T-cell (primary cell): Measurements from ENCODE around the gene ZBTB3. TPM values are rescaled to one million over a fixed set of nuclear protein-coding genes. Genes with fewer than 3 reads are reported as not detected.

Experiments
- ATAC-seq, 4 experiments: fragments of 200-7000 bp in 3 of 4; fragments of 150-1000 bp in 1 of 4; cut with Tn5 transposase; replicated peaks in 1 of 4; 1 replicate in 3 of 4; 2 replicates in 1 of 4; pipeline ENCODE4 v1.10.0; 2021; ENCODE audit warnings: moderate library complexity in 3 of 4, mild to moderate bottlenecking in 2 of 4, moderate number of reproducible peaks in 1 of 4
- CTCF ChIA-PET, 2 donors: fragments of 300-600 bp; sonication (Branson Sonifier 250); formaldehyde crosslinking; loops; one replicate each; lab custom pipeline; 2022; ENCODE audit warnings: antibody characterized with exemption in 2 of 2; lab: Charles Lee
- POLR2A ChIA-PET, 2 donors: fragments of 300-600 bp; sonication (Branson Sonifier 250); formaldehyde crosslinking; loops; one replicate each; lab custom pipeline; 2022; ENCODE audit warnings: antibody characterized with exemption in 2 of 2; lab: Charles Lee
- DNase-seq, 35 experiments: peaks; one replicate each; pipeline versions ENCODE4 v3.0.0 to v3.0.0-alpha.2; 2013 to 2023
- H3K27ac ChIP-seq: one replicate; pipeline ENCODE4 v1.5.1; 2013; ENCODE audit warnings: low read length
- H3K27me3 ChIP-seq, 2 experiments: replicated peaks in 1 of 2; 1 replicate in 1 of 2; 2 replicates in 1 of 2; pipeline versions ENCODE4 v1.6.1 to v1.7.0; 2013; ENCODE audit warnings: low read length in 1 of 2, mixed read lengths in 1 of 2; ENCODE audit not compliant: control insufficient read depth in 2 of 2, insufficient read depth in 2 of 2; ENCODE audit errors: extremely low read depth in 1 of 2
- H3K36me3 ChIP-seq, 2 donors: 1 replicate in 1 of 2; 2 replicates in 1 of 2; pipeline versions ENCODE4 v1.6.1 to v1.7.0; 2013; ENCODE audit warnings: low read length in 1 of 2; ENCODE audit not compliant: control insufficient read depth in 2 of 2, insufficient read depth in 1 of 2; ENCODE audit errors: extremely low read depth in 1 of 2
- H3K4me1 ChIP-seq, 2 experiments: 1 replicate in 1 of 2; 2 replicates in 1 of 2; pipeline versions ENCODE4 v1.6.1 to v1.7.0; 2013; ENCODE audit warnings: low read length in 2 of 2, mixed read lengths in 1 of 2; ENCODE audit not compliant: insufficient read depth in 2 of 2, control insufficient read depth in 1 of 2; ENCODE audit errors: extremely low read depth in 1 of 2
- H3K4me3 ChIP-seq, 2 donors: 1 replicate in 1 of 2; 2 replicates in 1 of 2; pipeline versions ENCODE4 v1.5.1 to v1.7.0; 2013; ENCODE audit warnings: mild to moderate bottlenecking in 2 of 2, low read length in 1 of 2, moderate library complexity in 1 of 2; ENCODE audit not compliant: control insufficient read depth in 1 of 2; ENCODE audit errors: extremely low read depth in 1 of 2
- H3K9me3 ChIP-seq: 2 replicates; pipeline ENCODE4 v1.7.0; 2013
- H3K27ac Mint-ChIP-seq, 2 donors: one replicate each; pipeline ENCODE4 v1.8.0; 2020 to 2021; ENCODE audit warnings: mild to moderate bottlenecking in 2 of 2, mixed read lengths in 2 of 2
- H3K27me3 Mint-ChIP-seq, 2 donors: one replicate each; pipeline ENCODE4 v1.8.0; 2021 to 2022; ENCODE audit warnings: mixed read lengths in 2 of 2
- H3K36me3 Mint-ChIP-seq: one replicate; pipeline ENCODE4 v1.8.0; 2021; ENCODE audit warnings: mixed read lengths
- H3K4me1 Mint-ChIP-seq, 3 donors: one replicate each; pipeline ENCODE4 v1.8.0; 2020 to 2022; ENCODE audit warnings: mixed read lengths in 3 of 3, mild to moderate bottlenecking in 1 of 3
- H3K4me3 Mint-ChIP-seq, 3 donors: one replicate each; pipeline ENCODE4 v1.8.0; 2020 to 2022; ENCODE audit warnings: mild to moderate bottlenecking in 3 of 3, mixed read lengths in 3 of 3, moderate library complexity in 3 of 3
- H3K9me3 Mint-ChIP-seq, 3 donors: one replicate each; pipeline ENCODE4 v1.8.0; 2020 to 2022; ENCODE audit warnings: mixed read lengths in 3 of 3
- WGBS: methylation state at CpG from one replicate; pipeline ENCODE4 v1.1.5; 2013; ENCODE audit warnings: missing lambda C conversion rate; ENCODE audit not compliant: insufficient coverage; 5-methylcytosine and 5-hydroxymethylcytosine counted together
- total RNA-seq, 35 experiments: library from RNA in 6 of 35; stranded (reverse) in 6 of 35; fragments of 120-200 nt in 1 of 35; gene quantifications; one replicate each; pipeline versions ENCODE4 v1.2.1 to v1.2.4 and lab custom pipeline; 2013 to 2026

ZBTB3 gene
- total RNA-seq, 5 donors from 2014 or later (not counting 1 experiment from before 2014, with no cell fraction given): 5.9 to 24.6 (median 22.9) TPM

- H3K27me3 ChIP-seq: no peaks in the 10 kb centered on the region
- Mint-ChIP-seq H3K4me1 (peaks cover 34 to 66% (median 61%) of the 10 kb centered on the region in 3 donors), H3K4me3 (no peak overlapping the region), H3K36me3 (peaks cover 74% of the 10 kb centered on the region), H3K9me3 (no peaks in the 10 kb centered on the region), H3K27ac (peak overlapping the region; percentile 16 to 36), H3K27me3 (no peaks in the 10 kb centered on the region)
- ChIA-PET CTCF (interaction anchor here (0.6 to 0.8 kb wide), 2 partner anchors 8 to 40 kb away, joined by 4 to 9 read pairs; partner anchors contain the start of gene HNRNPUL2 (in 1 of the 2)), POLR2A (no interaction called here)
- no peak overlapping the region for H3K4me3 ChIP-seq
- DNase-seq: no peak
- H3K27ac ChIP-seq: no peak overlapping the region
- no CpG with 5 or more reads among the region's 2 CpGs for WGBS
- no peak for ATAC-seq
- H3K36me3 ChIP-seq: peaks cover 15 to 98% of the 10 kb centered on the region in 2 donors
- H3K9me3 ChIP-seq: no peaks in the 10 kb centered on the region
- H3K4me1 ChIP-seq: peaks cover 2 to 4% of the 10 kb centered on the region in 2 experiments
Measured at GRCh38 chr11:62719302-62719978, 34.5 kb downstream of the ZBTB3 start.

- ATAC-seq (no peak), DNase-seq (no peak)
- ChIA-PET POLR2A (interaction anchor here in 1 of 2 donors (1.0 kb wide), 1 partner anchor 23 kb away, joined by 5 read pairs; no protein-coding TSS in a partner anchor), CTCF (no interaction called here)
- Mint-ChIP-seq H3K4me3 (no peak overlapping the region), H3K27ac (no peak overlapping the region), H3K27me3 (no peaks in the 10 kb centered on the region), H3K9me3 (no peaks in the 10 kb centered on the region), H3K4me1 (peaks cover 36 to 64% (median 58%) of the 10 kb centered on the region in 3 donors), H3K36me3 (peaks cover 63% of the 10 kb centered on the region)
- 98% methylated on average over 10 of the region's 11 CpGs for WGBS
- no peak overlapping the region for H3K4me3 ChIP-seq
- peaks cover 0 to 2% of the 10 kb centered on the region in 2 experiments for H3K4me1 ChIP-seq
- no peak overlapping the region for H3K27ac ChIP-seq
- no peaks in the 10 kb centered on the region for H3K27me3 ChIP-seq
- H3K36me3 ChIP-seq: peaks cover 12 to 96% of the 10 kb centered on the region in 2 donors
- no peaks in the 10 kb centered on the region for H3K9me3 ChIP-seq
Measured at GRCh38 chr11:62716816-62717215, 37.1 kb downstream of the ZBTB3 start.

GRCh38 chr11:62716206-62716605, 37.8 kb downstream of the ZBTB3 start:
- no peak for ATAC-seq
- ChIA-PET POLR2A (interaction anchor here in 1 of 2 donors (1.0 kb wide), 1 partner anchor 23 kb away, joined by 5 read pairs; no protein-coding TSS in a partner anchor), CTCF (interaction anchor here in 1 of 2 donors (0.7 kb wide), 1 partner anchor 1589 kb away, joined by 4 read pairs; the partner anchor contains the start of gene ESRRA)
- Histone ChIP-seq H3K4me1 (peaks cover 0 to 2% of the 10 kb centered on the region in 2 experiments), H3K9me3 (no peaks in the 10 kb centered on the region), H3K27me3 (no peaks in the 10 kb centered on the region), H3K4me3 (no peak overlapping the region), H3K27ac (no peak overlapping the region), H3K36me3 (peaks cover 12 to 95% of the 10 kb centered on the region in 2 donors)
- Mint-ChIP-seq H3K27ac (peak overlapping the region; percentile 58 to 59), H3K4me1 (peaks cover 36 to 58% (median 53%) of the 10 kb centered on the region in 3 donors), H3K4me3 (no peak overlapping the region), H3K36me3 (peaks cover 57% of the 10 kb centered on the region), H3K27me3 (no peaks in the 10 kb centered on the region), H3K9me3 (no peaks in the 10 kb centered on the region)
- WGBS: 40% methylated on average over 1 of the region's 5 CpGs
- DNase-seq: no peak

- Mint-ChIP-seq H3K27ac (peak overlapping the region; percentile 5 to 34), H3K4me1 (peaks cover 37 to 57% (median 49%) of the 10 kb centered on the region in 3 donors), H3K9me3 (no peaks in the 10 kb centered on the region), H3K4me3 (no peak overlapping the region), H3K27me3 (no peaks in the 10 kb centered on the region), H3K36me3 (peaks cover 57% of the 10 kb centered on the region)
- WGBS: 97% methylated on average over 15 of the region's 24 CpGs
- no peaks in the 10 kb centered on the region for H3K27me3 ChIP-seq
- no peak overlapping the region for H3K4me3 ChIP-seq
- CTCF ChIA-PET: interaction anchor here (0.6 to 0.7 kb wide), 2 partner anchors 19 to 1590 kb away, joined by 4 read pairs; partner anchors contain the start of gene ESRRA (in 1 of the 2)
- H3K4me1 ChIP-seq: peaks cover 0 to 3% of the 10 kb centered on the region in 2 experiments
- no peak overlapping the region for H3K27ac ChIP-seq
- H3K9me3 ChIP-seq: no peaks in the 10 kb centered on the region
- H3K36me3 ChIP-seq: peaks cover 12 to 92% of the 10 kb centered on the region in 2 donors
- ATAC-seq (no peak), DNase-seq (no peak)
- POLR2A ChIA-PET: interaction anchor here (0.9 to 1.0 kb wide), 2 partner anchors 22 to 126 kb away, joined by 3 to 5 read pairs; no protein-coding TSS in a partner anchor
Measured at GRCh38 chr11:62715150-62716130, 38.5 kb downstream of the ZBTB3 start.

- no peak for ATAC-seq
- H3K27me3 ChIP-seq: no peaks in the 10 kb centered on the region
- no peak overlapping the region for H3K4me3 ChIP-seq
- ChIA-PET CTCF (interaction anchor here in 1 of 2 donors (0.6 kb wide), 2 partner anchors 105 to 113 kb away, joined by 3 to 4 read pairs; no protein-coding TSS in a partner anchor), POLR2A (interaction anchor here in 1 of 2 donors (0.6 kb wide), 1 partner anchor 160 kb away, joined by 10 read pairs; no protein-coding TSS in a partner anchor)
- H3K9me3 ChIP-seq: no peaks in the 10 kb centered on the region
- DNase-seq: no peak
- Mint-ChIP-seq H3K4me3 (no peak overlapping the region), H3K36me3 (peaks cover 50% of the 10 kb centered on the region), H3K27ac (peak overlapping the region; percentile 84 to 89), H3K27me3 (no peaks in the 10 kb centered on the region), H3K4me1 (peaks cover 57 to 68% (median 58%) of the 10 kb centered on the region in 3 donors), H3K9me3 (no peaks in the 10 kb centered on the region)
- peaks cover 8 to 19% of the 10 kb centered on the region in 2 experiments for H3K4me1 ChIP-seq
- H3K27ac ChIP-seq: peak overlapping the region; percentile 18
- peaks cover 12 to 73% of the 10 kb centered on the region in 2 donors for H3K36me3 ChIP-seq
- WGBS: no CpG with 5 or more reads among the region's 2 CpGs
Measured at GRCh38 chr11:62713343-62713742, 40.6 kb downstream of the ZBTB3 start.
